Measurements from ENCODE around the gene UBE2L3.
"Not testable (repeated sequence)": the region's sequence is repeated elsewhere in the genome, so short reads cannot be mapped to it uniquely, and the experiment has no call there.

DNA sequence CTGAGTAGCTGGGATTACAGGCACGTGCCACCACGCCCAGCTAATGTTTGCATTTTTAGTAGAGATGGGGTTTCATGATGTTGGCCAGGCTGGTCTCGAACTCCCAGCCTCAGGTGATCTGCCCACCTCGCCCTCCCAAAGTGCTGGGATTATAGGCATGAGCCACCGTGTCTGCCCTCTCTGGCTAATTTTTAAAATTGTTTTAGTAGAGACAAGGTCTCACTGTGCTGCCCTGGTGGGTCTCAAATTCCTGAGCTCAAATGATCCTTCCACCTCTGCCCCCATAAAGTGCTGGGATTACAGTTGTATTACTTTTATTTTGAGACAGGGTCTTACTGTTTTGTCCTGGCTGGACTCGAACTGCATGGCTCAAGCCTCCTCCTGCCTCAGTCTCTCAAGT is 78.0 kb downstream of the UBE2L3 start:
- TF ChIP-seq, protein P1, sequence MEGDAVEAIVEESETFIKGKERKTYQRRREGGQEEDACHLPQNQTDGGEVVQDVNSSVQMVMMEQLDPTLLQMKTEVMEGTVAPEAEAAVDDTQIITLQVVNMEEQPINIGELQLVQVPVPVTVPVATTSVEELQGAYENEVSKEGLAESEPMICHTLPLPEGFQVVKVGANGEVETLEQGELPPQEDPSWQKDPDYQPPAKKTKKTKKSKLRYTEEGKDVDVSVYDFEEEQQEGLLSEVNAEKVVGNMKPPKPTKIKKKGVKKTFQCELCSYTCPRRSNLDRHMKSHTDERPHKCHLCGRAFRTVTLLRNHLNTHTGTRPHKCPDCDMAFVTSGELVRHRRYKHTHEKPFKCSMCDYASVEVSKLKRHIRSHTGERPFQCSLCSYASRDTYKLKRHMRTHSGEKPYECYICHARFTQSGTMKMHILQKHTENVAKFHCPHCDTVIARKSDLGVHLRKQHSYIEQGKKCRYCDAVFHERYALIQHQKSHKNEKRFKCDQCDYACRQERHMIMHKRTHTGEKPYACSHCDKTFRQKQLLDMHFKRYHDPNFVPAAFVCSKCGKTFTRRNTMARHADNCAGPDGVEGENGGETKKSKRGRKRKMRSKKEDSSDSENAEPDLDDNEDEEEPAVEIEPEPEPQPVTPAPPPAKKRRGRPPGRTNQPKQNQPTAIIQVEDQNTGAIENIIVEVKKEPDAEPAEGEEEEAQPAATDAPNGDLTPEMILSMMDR (optimal IDR thresholded peaks at IDR 0.05 in 1 of 3, IDR thresholded peaks at IDR 0.05 in 1 of 3, conservative IDR thresholded peaks at IDR 0.05 in 1 of 3; ENCODE audit: extremely low read depth in 1 of 3, insufficient read depth in 2 of 3, low read length in 3 of 3) = not testable (repeated sequence)
- TF ChIP-seq EZH2 (IDR thresholded peaks at IDR 0.05; ENCODE audit: low read length) = not testable (repeated sequence)
